SK-N-SH (cell line): ENCODE measurements around the gene ADAP1. TPM values are rescaled to one million over a fixed set of nuclear protein-coding genes. Genes with fewer than 3 reads are reported as not detected.

Experiments
- CTCF ChIA-PET: fragments of 300-600, 350-600 bp; formaldehyde crosslinking; extraction: SDS; loops from one replicate; lab custom pipeline; 2021; lab: Yijun Ruan, JAX
- POLR2A ChIA-PET: fragments of 350-600 bp; sonication (Branson Sonifier 250); formaldehyde crosslinking; extraction: SDS; loops from one replicate; lab custom pipeline; 2020; ENCODE audit warnings: antibody characterized with exemption, inconsistent platforms; lab: Yijun Ruan, JAX
- DNase-seq: peaks from one replicate; pipeline ENCODE4 v3.0.0; 2012
- H2AFZ ChIP-seq: fragments of 200-600 bp; sonication (generic); 2 replicates; pipeline ENCODE4 v1.8.1; 2016; ENCODE audit warnings: antibody characterized with exemption, mild to moderate bottlenecking, low read depth
- H3F3A ChIP-seq: fragments of 200-600 bp; sonication (generic); replicated peaks from 2 replicates; pipeline ENCODE3; 2016; ENCODE audit warnings: antibody characterized with exemption, mild to moderate bottlenecking; ENCODE audit not compliant: insufficient read depth
- H3K27ac ChIP-seq, 2 experiments: fragments of 200-500 bp in 1 of 2; fragments of 200-600 bp in 1 of 2; sonication (Bioruptor generic) in 1 of 2; sonication (generic), shearing (Covaris generic) in 1 of 2; 2 replicates each; pipeline versions ENCODE4 v1.5.1 to v1.6.1; 2014 to 2016; ENCODE audit warnings: low read depth in 2 of 2, inconsistent platforms in 1 of 2, low read length in 1 of 2, mild to moderate bottlenecking in 1 of 2, mixed read lengths in 1 of 2
- H3K27me3 ChIP-seq: fragments of 200-600 bp; sonication (generic), shearing (Covaris generic); 2 replicates; pipeline ENCODE4 v1.6.1; 2016; ENCODE audit warnings: mixed run types; ENCODE audit not compliant: insufficient read depth
- H3K36me3 ChIP-seq, 2 experiments: fragments of 200-500 bp in 1 of 2; fragments of 200-600 bp in 1 of 2; sonication (Bioruptor generic) in 1 of 2; sonication (generic) in 1 of 2; replicated peaks in 1 of 2; 2 replicates each; pipeline versions ENCODE3 to v1.5.1; 2014 to 2016; ENCODE audit warnings: low read length in 1 of 2, mild to moderate bottlenecking in 1 of 2; ENCODE audit not compliant: insufficient read depth in 2 of 2, control insufficient read depth in 1 of 2
- H3K4me1 ChIP-seq, 2 experiments: fragments of 200-500 bp in 1 of 2; fragments of 200-600 bp in 1 of 2; sonication (Bioruptor generic) in 1 of 2; sonication (generic), shearing (Covaris generic) in 1 of 2; 2 replicates each; pipeline versions ENCODE4 v1.5.1 to v1.6.1; 2014 to 2016; ENCODE audit warnings: low read depth in 1 of 2, low read length in 1 of 2, mixed run types in 1 of 2; ENCODE audit not compliant: insufficient read depth in 2 of 2, control insufficient read depth in 1 of 2
- H3K4me2 ChIP-seq: fragments of 200-600 bp; sonication (generic), shearing (Covaris generic); 2 replicates; pipeline ENCODE4 v1.6.1; 2017; ENCODE audit warnings: mixed run types
- H3K4me3 ChIP-seq, 2 experiments: fragments of 200-500 bp in 1 of 2; fragments of 200-600 bp in 1 of 2; sonication (Bioruptor generic) in 1 of 2; sonication (generic), shearing (Covaris generic) in 1 of 2; 2 replicates each; pipeline versions ENCODE4 v1.5.1 to v1.8.1; 2014 to 2016; ENCODE audit warnings: low read depth in 2 of 2, inconsistent platforms in 1 of 2, low read length in 1 of 2, mild to moderate bottlenecking in 1 of 2, mixed read lengths in 1 of 2, moderate library complexity in 1 of 2
- H3K79me2 ChIP-seq: fragments of 200-600 bp; sonication (generic); 2 replicates; pipeline ENCODE4 v1.8.1; 2017; ENCODE audit warnings: mild to moderate bottlenecking; ENCODE audit not compliant: insufficient read depth
- H3K9ac ChIP-seq: fragments of 200-600 bp; sonication (generic); 2 replicates; pipeline ENCODE4 v1.6.1; 2017; ENCODE audit warnings: mixed run types
- H3K9me2 ChIP-seq: fragments of 200-600 bp; sonication (generic); 2 replicates; pipeline ENCODE4 v1.6.1; 2017; ENCODE audit warnings: mixed run types
- H3K9me3 ChIP-seq: fragments of 200-600 bp; sonication (generic); 2 replicates; pipeline ENCODE4 v1.6.1; 2017; ENCODE audit warnings: mixed run types, mild to moderate bottlenecking, moderate library complexity
- H4K20me1 ChIP-seq: fragments of 200-600 bp; sonication (generic); 2 replicates; pipeline ENCODE4 v1.6.1; 2017; ENCODE audit warnings: mild to moderate bottlenecking, mixed run types; ENCODE audit not compliant: insufficient read depth
- CHD2 ChIP-seq: fragments of 150-350 bp; IDR thresholded peaks from 2 replicates; pipeline ENCODE4 v1.6.1; 2018; ENCODE audit warnings: low read length; ENCODE audit not compliant: partially characterized antibody
- CTCF ChIP-seq: fragments of 200-600 bp; sonication (generic); IDR thresholded peaks from 2 replicates; pipeline ENCODE4 v1.6.1; 2017; ENCODE audit warnings: antibody characterized with exemption, mild to moderate bottlenecking, moderate library complexity
- ELF1 ChIP-seq: IDR thresholded peaks from 2 replicates; pipeline ENCODE4 v1.4.0; 2012
- EZH2phosphoT487 ChIP-seq: fragments of 200-600 bp; sonication (generic); IDR thresholded peaks from 2 replicates; pipeline ENCODE4 v1.6.1; 2017; ENCODE audit warnings: low read depth, mixed run types, mild to moderate bottlenecking, antibody characterized with exemption, moderate library complexity, borderline replicate concordance
- FOSL2 ChIP-seq: IDR thresholded peaks from 2 replicates; pipeline ENCODE4 v1.4.0; 2012; ENCODE audit warnings: low read depth, mild to moderate bottlenecking, moderate library complexity, borderline replicate concordance
- FOXJ3 ChIP-seq: sonication (generic); formaldehyde crosslinking; IDR thresholded peaks from 2 replicates; pipeline ENCODE4 v1.5.1; 2020; ENCODE audit warnings: mild to moderate bottlenecking, missing genetic modification reagents
- FOXM1 ChIP-seq: IDR thresholded peaks from 2 replicates; pipeline ENCODE4 v1.4.0; 2012; ENCODE audit warnings: low read depth, mild to moderate bottlenecking
- GABPA ChIP-seq: IDR thresholded peaks from 2 replicates; pipeline ENCODE4 v1.4.0; 2012; ENCODE audit warnings: low read depth, mild to moderate bottlenecking
- MAX ChIP-seq: IDR thresholded peaks from 2 replicates; pipeline ENCODE4 v1.4.0; 2012; ENCODE audit warnings: low read depth
- MEF2A ChIP-seq: IDR thresholded peaks from 2 replicates; pipeline ENCODE4 v1.4.0; 2012; ENCODE audit warnings: low read depth, borderline replicate concordance
- MXI1 ChIP-seq: IDR thresholded peaks from 2 replicates; pipeline ENCODE4 v1.6.1; 2012; ENCODE audit warnings: mild to moderate bottlenecking, low read depth, low read length, improper control_type of control experiment
- NFIC ChIP-seq: IDR thresholded peaks from 2 replicates; pipeline ENCODE4 v1.4.0; 2012; ENCODE audit warnings: borderline replicate concordance
- NRF1 ChIP-seq: IDR thresholded peaks from 2 replicates; pipeline ENCODE4 v1.6.1; 2012; ENCODE audit warnings: low read depth, mild to moderate bottlenecking, low read length
- POLR2AphosphoS5 ChIP-seq: IDR thresholded peaks from 2 replicates; pipeline ENCODE4 v1.6.1; 2012; ENCODE audit warnings: low read depth, low read length
- RAD21 ChIP-seq: IDR thresholded peaks from 2 replicates; pipeline ENCODE4 v1.6.1; 2012; ENCODE audit warnings: mild to moderate bottlenecking, low read length
- RCOR1 ChIP-seq: fragments of 150-350 bp; IDR thresholded peaks from 2 replicates; pipeline ENCODE4 v1.6.1; 2017; ENCODE audit warnings: antibody characterized with exemption, low read length
- REST ChIP-seq: IDR thresholded peaks from 2 replicates; pipeline ENCODE4 v1.6.1; 2012; ENCODE audit warnings: mild to moderate bottlenecking, low read depth, low read length, moderate library complexity
- RFX5 ChIP-seq: IDR thresholded peaks from 2 replicates; pipeline ENCODE4 v1.6.1; 2012; ENCODE audit warnings: mild to moderate bottlenecking, improper control_type of control experiment, low read length
- RXRA ChIP-seq: IDR thresholded peaks from 2 replicates; pipeline ENCODE4 v1.4.0; 2012; ENCODE audit warnings: low read depth, mild to moderate bottlenecking, borderline replicate concordance
- SIN3A ChIP-seq: IDR thresholded peaks from 2 replicates; pipeline ENCODE4 v1.6.1; 2012; ENCODE audit warnings: low read depth, mild to moderate bottlenecking, low read length, moderate library complexity, borderline replicate concordance
- SMC3 ChIP-seq: IDR thresholded peaks from 2 replicates; pipeline ENCODE4 v1.6.1; 2012; ENCODE audit warnings: low read depth, low read length, improper control_type of control experiment
- TAF1 ChIP-seq: IDR thresholded peaks from 2 replicates; pipeline ENCODE4 v1.6.1; 2012; ENCODE audit warnings: low read depth, mild to moderate bottlenecking, low read length, moderate library complexity, borderline replicate concordance
- TCF12 ChIP-seq: IDR thresholded peaks from 2 replicates; pipeline ENCODE4 v1.4.0; 2012
- TEAD4 ChIP-seq: IDR thresholded peaks from 2 replicates; pipeline ENCODE4 v1.4.0; 2012; ENCODE audit warnings: mild to moderate bottlenecking, borderline replicate concordance; ENCODE audit not compliant: insufficient read depth
- ZBTB33 ChIP-seq: IDR thresholded peaks from 2 replicates; pipeline ENCODE4 v1.4.0; 2012; ENCODE audit warnings: low read depth, borderline replicate concordance
- WGBS: methylation state at CpG from one replicate; pipeline ENCODE4 v1.1.6; 2017; ENCODE audit warnings: low lambda C conversion rate; 5-methylcytosine and 5-hydroxymethylcytosine counted together
- polyA plus RNA-seq, 3 experiments: library from polyadenylated mRNA; depleted of rRNA; stranded (reverse); fragments of >200 nt; gene quantifications; 2 replicates each; pipeline ENCODE4 v1.2.3, GENCODE V29; 2012

The ADAP1 gene
- polyA plus RNA-seq, 1 of the 3 experiments (the other 2 are of a cell fraction), result 3.2 TPM

- peaks cover 5 to 22% of the 10 kb centered on the region in 2 experiments; a peak in 2 of 4 replicates for H3K4me1 ChIP-seq
- no peaks in the 10 kb centered on the region for H3K9me2 ChIP-seq
- peaks cover 36 to 52% of the 10 kb centered on the region in 2 experiments for H3K36me3 ChIP-seq
- ChIA-PET POLR2A (interaction anchor here (0.6 to 1.6 kb wide), 2 partner anchors 11 to 208 kb away, joined by 3 read pairs; no protein-coding TSS in a partner anchor), CTCF (interaction anchor here (0.6 to 6.4 kb wide), 42 partner anchors 9 to 552 kb away, joined by 3 to 123 read pairs (median 6); partner anchors contain the start of genes CYP2W1 and SUN1)
- H2AFZ ChIP-seq, result no peak overlapping the region
- H3K4me2 ChIP-seq, result no peak overlapping the region
- H3K4me3 ChIP-seq, result no peak overlapping the region
- H3K9me3 ChIP-seq, result no peaks in the 10 kb centered on the region
- peak overlapping the region; percentile 27 to 58 for H3K27ac ChIP-seq
- H3K9ac ChIP-seq, result 0 out of 2 replicates have a peak overlapping the region, but pooled peaks have one; percentile 4
- no peaks in the 10 kb centered on the region for H3K27me3 ChIP-seq
- peaks cover 7% of the 10 kb centered on the region for H4K20me1 ChIP-seq
- H3F3A ChIP-seq, result peaks cover 46% of the 10 kb centered on the region
- 39% methylated on average over 18 of the region's 18 CpGs for WGBS
- peaks cover 16% of the 10 kb centered on the region for H3K79me2 ChIP-seq
- peak; percentile 93 for DNase-seq
- TF ChIP-seq RCOR1 (peak; percentile 77), NFIC (peak; percentile 83), POLR2AphosphoS5 (no peak), FOXM1 (no peak), ZBTB33 (no peak), TAF1 (no peak; the same call in 1 of the 2 replicates), EZH2phosphoT487 (no peak), TEAD4 (no peak), CHD2 (peak; percentile 50), FOXJ3 (CRISPR knock-in tag) (0 out of 2 replicates have a peak, but pooled peaks have one; percentile 29), SIN3A (peak; percentile 98), NRF1 (no peak), GABPA (no peak), TCF12 (peak; percentile 33; the same call in 1 of the 2 replicates), FOSL2 (no peak), RAD21 (peak; percentile 95), RFX5 (no peak), SMC3 (peak; percentile 98), ELF1 (no peak), CTCF (peak; percentile 99), REST (0 out of 2 replicates have a peak, but pooled peaks have one; percentile 26), MXI1 (peak; percentile 100), MAX (peak; percentile 99), RXRA (no peak; the same call in 1 of the 2 replicates), MEF2A (no peak)
Measured at GRCh38 chr7:873367-874002, 81.0 kb downstream of the ADAP1 start.
